Right forelimb (tissue), 1 donor: ENCODE measurements around the gene SAP30BP.

Experiments used
- DNase-seq: peaks from one replicate; pipeline ENCODE4 v3.0.0-alpha.2; 2018

SAP30BP gene

DNA sequence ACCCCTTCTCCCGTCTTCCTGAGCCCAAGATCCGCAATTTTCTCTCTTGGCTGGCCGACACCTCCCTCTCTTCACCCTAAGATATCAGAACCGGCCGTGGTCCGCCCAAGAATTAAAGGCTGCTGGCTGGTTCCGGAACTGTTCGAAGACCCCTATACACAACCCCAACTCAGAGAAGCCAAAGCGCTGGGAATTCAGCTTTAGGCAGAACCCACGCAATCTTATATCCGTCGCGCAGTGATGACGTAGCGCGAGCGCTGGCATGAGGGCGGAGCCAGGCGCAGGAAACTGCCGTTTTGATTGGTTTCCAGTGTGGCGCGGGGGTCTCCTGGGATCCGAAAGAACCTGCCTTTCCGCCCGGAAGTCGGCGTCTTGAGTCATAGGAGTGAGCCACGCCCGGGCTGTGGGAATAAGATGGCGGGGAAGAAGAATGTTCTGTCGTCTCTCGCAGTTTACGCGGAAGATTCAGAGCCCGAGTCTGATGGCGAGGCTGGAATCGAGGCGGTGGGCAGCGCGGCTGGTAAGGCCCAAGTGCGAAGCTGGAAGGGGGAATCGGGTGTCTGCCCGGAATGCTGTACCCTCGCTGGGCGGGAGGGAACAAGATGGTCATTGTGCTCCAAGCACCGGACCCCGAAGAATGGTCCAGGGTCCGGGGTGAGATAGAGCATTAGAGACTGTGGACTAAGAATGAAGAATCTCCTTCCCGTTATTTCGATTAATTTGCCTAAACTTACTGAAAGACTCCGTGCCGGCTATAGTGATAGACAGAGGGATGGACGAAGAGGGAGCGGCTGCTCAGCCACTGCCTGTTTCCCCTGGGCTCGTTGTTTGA is at the start of gene SAP30BP, which contains the start of gene RECQL5:
TSS of gene SAP30BP (plus strand) at position 380 of the 832 bp plus-strand sequence. CDS start at position 415, 35 bp downstream.
TSS of gene RECQL5 (minus strand) at position 196 of the 832 bp plus-strand sequence. CDS start 597 bp downstream, outside the sequence.
- peak; percentile 98 for DNase-seq

DNA sequence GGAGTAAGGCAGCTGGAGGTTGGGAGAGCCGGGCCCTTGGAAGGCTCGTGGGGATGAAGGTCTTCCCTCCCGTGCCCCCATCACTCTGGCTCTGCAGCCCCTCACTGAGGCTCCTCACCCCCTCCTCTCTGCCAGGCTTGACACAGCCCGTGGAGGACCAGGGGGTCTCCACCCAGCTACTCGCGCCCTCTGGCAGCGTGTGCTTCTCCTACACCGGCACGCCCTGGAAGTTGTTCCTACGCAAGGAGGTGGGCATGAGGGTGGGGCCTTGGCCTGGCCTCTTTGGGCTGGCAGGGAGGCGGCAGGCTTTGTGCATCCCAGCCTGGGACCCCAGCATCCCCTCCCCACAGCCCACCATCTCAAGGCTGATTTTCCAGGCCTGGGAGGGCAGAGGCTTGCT is 49.5 kb upstream of the SAP30BP start:
- no peak for DNase-seq

DNA sequence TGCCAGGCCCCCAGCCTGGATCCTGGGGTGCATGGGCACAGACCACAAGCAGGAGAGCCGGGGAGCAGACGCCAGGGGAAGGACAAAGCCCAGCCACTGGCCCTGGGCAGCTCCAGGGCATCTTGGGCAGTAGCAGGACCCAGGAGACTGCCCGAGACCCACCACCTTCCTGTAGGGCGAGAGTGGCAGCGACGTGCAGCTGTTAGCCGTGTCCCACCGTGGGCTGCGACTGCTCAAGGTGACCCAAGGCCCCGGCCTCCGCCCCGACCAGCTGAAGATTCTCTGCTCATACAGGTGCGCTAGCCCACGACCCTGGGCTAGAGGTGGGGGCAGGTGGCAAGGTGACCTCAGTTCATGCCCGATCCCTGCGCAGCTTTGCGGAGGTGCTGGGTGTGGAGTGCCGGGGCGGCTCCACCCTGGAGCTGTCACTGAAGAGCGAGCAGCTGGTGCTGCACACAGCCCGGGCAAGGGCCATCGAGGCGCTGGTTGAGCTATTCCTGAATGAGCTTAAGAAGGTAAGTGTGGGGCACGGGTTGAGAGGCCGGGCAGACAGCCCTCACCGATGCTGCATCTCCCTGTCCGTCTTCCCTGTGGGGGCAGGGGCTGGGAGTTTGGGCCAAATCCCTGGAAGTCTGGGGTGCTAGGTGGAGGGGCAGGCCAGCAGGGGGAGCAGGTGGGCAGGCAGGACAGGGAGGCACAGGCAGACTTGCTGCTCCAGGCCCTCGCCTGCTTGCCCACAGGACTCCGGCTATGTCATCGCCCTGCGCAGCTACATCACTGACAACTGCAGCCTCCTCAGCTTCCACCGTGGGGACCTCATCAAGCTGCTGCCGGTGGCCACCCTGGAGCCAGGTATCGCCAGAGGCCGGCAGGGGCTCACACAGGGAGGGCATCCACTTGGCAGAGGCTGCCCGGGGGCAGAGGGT is 47.4 kb upstream of the SAP30BP start:
- no peak for DNase-seq

DNA sequence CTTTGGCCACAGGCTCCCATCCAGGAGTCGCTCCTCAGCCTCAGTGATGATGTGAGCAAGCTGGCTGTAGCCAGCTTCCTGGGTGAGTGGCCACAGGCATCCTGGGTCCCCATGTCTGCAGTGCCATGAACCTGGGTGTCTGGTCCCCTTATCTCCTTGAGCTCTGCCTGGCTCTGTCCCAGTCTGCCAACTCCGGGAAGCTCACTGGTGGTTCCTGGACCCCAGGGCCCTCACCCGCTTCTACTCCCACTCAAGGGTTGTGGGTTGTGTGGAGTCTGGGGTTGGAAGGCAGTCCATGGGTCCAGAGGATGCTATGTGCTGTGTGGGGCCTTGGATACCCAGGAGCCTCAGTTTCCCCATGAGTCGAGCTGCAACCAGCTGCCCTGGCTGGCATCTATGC is 45.6 kb upstream of the SAP30BP start:
- no peak for DNase-seq

DNA sequence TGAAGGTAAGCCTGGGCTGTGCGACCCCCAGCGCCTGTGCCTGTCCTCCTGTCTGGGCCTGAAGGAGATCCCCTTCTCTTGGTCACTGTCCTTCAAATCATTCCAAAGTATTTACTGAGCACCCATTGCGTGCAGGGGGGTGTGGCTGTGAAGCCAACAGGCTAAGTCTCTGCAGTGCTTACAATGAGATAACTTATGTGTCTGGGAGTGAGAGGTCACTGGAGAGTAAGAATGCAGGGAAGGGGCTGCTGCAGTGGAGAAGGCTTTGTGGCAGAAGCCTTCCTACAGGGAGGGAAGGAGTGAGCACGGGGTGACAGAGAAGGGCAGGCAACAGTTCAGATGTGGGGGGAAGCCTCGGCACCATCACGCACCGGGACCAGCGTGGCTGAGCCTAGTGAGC is 45.1 kb upstream of the SAP30BP start:
- DNase-seq = no peak

DNA sequence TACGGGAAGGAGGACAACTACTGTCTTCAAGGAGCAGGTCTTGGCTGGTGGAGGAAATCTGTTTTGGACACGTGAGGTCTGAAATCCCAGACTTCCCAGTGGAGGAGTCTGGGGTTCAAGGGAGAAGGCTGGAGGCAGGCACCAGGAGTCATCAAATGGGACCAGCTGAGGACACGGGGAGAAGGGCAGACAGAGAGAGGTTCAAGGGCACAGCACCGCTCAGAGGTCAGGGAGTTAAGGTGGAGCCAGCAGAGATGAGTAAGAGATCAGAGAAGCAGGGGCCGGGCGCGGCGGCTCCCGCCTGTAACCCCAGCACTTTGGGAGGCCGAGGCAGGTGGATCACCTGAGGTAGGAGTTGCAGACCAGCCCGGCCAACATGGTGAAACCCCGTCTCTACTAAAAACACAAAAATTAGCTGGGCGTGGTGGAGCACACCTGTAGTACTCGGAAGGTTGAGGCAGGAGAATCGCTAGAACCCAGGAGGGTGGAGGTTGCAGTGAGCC is 44.3 kb upstream of the SAP30BP start:
- no peak for DNase-seq

DNA sequence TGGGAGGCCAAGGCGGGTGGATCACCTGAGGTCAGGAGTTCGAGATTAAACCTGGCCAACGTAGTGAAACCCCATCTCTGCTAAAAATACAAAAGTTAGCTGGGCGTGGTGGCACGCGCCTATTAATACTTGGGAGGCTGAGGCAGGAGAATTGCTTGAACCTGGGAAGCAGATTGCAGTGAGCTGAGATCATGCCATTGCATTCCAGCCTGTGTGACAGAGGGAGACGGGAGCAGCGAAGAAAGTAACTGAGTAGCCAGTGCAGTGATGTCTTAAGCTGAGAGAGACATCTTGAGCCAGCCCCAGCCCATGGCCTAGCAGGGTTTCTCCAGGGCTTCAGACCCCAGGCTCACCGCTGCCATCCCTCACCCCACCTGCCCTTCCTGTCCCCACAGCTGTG is 43.8 kb upstream of the SAP30BP start:
- DNase-seq = no peak

DNA sequence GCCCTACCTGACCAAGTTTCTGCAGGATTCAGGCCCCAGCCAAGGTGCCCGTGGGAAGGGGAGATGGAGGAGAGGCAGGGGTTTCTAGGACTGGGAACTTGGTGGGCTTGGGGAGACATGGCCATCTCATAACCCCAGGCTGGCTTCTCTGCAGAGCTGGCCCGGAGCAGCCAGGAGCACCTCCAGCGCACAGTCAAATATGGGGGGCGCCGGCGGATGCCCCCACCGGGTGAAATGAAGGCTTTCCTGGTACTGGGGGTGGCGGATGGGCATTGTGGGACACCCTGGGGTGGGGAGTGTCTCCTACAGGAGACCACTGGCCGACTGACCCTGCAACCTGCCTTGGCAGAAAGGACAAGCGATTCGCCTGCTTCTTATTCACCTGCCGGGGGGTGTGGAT is 43.1 kb upstream of the SAP30BP start:
- no peak for DNase-seq

DNA sequence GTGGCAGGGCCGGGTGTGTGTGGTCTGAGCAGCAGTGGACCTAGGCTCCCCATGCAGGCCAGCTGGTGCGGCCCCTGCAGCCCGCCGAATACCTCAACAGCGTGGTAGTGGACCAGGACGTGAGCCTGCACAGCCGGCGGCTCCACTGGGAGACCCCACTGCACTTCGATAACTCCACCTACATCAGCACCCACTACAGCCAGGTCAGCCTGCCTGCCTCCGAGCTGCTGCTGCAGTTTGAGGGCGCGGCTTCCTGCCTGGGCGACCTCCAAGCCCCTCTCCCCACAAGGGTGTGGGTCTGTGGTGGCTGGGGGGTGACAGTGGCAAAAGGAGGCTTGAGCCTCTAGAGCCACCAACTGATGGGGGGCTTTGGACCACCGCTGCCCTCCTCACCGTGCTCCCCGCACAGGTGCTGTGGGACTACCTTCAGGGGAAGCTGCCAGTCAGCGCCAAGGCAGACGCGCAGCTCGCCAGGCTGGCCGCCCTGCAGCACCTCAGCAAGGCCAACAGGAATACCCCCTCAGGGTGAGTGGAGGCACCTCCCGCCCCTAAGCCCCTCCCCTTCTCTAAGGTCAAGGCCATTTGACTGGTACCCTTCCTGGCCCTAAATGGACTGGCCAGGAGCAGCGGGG is 42.3 kb upstream of the SAP30BP start:
- DNase-seq = no peak

DNA sequence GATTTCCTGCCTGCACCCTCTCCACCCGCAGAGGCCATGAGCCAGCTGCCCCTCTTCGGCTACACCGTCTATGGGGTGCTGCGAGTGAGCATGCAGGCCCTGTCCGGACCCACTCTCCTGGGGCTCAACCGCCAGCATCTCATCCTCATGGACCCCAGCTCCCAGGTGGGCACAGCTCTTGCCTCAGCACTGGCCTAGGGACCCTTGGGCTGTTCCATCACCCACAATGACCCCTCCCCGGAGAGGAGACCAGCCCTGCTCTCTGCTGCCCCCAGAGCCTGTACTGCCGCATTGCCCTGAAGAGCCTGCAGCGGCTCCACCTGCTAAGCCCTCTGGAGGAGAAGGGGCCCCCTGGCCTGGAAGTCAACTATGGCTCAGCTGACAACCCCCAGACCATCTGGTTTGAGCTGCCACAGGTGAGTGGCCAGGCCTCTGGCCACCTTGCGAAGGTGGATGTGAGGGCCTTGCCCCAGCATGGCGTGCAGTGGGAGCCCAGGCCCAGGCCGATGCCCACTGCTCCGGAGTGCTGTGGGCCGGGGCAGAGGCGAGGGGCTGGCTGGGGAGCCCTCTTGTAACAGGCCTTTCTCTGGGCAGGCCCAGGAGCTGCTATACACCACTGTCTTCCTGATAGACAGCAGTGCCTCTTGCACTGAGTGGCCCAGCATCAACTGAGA is 41.2 kb upstream of the SAP30BP start:
- no peak for DNase-seq

DNA sequence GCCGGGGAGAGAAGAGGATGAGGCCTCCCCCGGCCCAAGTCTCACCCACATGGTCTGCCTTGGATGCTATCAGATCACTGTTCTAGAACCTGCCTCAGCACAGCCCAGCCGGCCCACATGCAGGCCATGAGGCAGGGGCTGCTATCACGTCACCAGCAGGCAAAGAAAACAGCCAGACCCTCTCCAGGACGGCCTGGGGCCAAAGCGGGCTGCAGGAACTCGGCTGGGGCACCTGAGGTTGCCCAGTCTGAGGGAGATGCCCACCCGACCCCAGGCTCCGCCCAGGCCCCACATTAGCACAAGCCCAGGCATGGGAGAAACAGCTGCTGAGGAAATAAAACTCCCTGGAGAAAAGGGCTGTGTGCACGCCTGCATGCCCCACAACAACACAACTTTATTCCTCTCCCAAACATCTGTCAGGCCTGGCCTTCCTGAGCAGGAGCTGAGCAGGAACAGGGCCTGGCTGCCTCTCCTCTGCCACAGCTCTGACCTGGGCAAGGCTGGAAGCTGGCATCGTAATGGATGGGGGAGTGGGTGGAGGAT is 40.6 kb upstream of the SAP30BP start:
- no peak for DNase-seq

DNA sequence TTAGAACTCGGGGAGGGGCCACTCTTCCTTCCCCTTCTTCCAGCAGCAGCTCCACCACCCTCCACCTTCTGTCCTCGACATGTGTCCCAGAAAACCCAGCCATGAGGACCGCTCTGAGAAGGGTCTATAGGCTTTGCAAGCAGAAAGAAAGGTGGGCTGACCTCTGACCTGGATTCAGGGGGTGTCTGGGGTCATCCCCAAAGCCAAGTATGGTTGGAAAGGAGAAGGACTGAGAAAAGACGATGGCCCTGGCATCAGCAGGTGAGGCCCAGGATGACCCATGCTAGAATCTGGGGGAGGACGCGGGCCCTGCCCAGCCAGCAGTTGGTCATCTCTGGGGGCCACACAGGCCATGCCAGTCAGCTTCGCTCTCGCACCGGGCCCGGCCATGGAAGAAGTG is 40.0 kb upstream of the SAP30BP start:
- DNase-seq = no peak

DNA sequence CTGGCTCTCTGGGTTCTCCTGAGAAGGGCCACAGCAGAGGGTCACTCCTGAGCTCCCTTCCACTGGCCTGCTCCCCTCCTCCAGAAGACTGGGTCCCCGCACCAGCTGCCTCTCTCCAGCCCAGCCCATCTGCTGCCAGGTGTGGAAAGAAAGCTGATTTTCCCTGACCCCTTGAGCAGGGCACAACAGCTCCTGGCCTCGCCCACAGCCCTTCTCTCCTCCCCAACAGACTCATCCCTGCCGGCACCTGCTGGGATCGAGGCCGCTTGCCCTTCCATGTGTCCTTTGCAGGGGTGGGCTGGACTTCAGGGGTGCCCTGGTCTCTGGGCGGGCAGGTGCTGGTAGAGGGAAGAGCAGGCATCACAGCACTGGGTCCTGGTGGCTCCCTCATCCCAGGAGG is 38.7 kb upstream of the SAP30BP start:
- no peak for DNase-seq

DNA sequence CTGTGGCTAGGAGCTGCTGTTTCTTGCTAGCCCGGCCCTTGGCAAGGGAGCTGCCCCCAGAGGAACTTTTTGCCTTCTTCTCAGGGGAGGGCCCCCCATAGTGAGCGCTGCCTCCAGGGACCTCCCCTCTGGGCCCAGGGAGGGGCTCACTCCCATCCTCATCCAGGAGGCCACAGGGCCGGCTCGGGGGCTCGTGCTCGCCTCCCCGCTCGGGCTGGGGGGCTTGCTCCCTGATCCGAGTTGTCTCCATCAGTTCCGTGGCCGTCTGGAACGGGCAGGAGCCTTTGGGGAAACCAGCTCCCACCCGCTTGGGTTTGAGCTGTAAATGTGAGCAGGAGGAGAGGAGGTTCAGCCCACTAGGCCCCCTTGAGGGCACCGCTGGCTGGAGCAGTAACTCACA is 38.0 kb upstream of the SAP30BP start:
- no peak for DNase-seq

DNA sequence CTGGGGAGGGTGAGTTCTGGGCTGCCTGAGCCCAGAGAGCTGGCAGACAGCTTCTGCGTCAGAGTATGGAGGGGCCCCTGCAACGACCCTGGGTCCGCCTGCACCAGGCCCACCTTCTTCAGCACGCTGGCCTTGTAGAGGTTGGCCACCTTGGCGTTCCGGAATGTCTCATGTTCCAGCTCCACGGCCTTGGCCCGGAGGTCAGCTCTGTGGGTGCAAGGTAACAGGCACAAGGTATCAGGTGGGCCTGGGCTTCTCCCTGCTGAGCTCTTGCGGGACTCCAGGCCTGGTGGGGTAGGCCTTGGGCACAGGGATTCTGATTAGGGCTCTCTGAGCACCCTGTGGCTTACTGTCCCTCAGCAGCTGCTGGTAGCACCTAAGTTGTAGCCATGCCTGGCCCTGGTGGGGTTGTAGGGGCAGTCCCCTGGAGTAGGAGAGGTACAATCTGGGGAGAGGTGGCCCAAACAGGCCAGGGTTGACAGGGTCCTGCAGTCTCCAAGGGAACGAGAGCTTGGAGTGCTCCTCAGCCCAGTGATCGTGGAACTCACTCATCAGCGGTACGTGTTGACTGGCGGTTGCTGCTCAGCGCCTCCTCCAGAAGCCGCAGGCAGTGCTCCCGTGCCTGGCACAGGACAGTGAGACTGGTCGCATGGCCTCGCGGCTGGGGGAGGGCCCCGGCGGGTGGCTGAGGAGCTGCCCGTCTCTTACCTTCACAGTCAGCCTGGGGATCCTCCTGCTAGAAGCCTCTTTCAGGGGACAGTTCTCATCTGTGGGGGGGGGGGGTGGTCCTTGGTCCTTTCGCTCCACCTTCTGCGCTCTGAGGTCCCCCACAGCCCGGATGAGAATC is 36.8 kb upstream of the SAP30BP start:
- DNase-seq = no peak

DNA sequence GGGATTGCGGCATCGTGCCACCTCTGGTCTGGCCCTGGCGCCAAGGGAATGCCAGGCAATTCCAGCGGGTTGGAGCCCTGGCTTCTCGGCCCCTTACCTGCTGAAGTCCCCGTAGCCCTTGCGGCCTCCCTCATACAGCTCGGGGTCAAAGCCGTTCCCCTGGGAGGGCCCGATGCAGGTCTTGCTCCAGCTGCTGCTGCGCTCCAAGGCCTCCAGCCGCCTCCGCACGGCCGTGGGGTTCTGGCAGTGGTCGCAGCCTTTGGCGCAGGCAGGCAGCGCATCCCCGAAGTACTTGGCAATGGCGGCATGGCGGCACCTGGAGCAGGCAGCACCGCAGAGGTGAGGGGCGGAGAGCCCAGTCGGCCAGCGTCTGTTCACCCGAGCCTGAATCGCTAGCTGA is 35.8 kb upstream of the SAP30BP start:
- no peak for DNase-seq

DNA sequence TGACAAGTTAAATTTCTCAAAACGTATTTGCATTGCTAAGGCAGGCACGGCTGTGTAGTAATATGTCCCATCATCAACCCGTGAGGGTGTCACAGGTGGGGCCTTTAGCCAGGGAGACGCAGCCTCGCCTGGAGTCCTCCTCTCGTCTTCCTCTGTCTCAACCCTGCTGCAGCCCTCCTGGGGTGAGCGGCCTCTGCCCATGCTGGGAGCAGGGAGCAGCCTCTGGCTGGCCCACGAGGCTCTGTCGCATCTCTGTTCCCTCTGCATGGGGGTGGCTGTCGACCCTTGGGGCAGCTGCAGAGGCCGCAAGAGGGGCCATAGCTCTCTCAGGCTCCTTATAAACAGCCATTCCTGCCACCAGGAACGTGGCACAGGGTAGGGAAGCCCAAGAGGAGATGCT is 34.7 kb upstream of the SAP30BP start:
- DNase-seq = no peak

DNA sequence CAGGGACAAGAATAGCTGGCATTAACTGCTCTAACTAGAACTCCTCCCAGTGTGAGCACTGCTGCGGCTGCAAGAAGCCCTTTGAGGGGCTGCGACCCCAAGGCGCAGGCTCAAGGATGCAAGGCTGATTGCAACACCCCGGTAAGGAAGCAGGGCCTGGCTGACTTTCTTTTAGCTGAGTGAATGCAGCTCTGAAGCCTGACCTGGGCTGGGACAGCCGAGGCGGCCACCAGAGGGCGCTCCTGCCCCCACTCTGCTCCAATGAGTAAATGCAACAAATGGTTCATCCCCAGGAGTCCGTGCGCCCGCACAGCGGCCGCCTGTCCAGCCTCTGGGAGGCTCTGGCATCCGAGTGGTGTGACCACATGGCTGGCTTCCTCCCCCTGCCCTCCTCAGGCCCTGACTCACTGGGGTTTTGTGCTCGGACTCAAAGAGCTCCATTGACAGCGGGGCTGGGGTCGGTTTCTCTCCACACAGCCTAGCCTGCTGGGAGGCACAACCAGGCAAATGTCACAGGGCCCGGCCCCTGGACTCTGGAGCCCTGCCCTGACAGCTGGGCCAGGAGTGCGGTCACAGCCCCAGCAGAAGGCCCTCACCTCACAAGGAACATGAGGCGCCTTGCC is 34.2 kb upstream of the SAP30BP start, which contains the start of gene SMIM5:
TSS of gene SMIM5 (plus strand) at position 572 of the 623 bp plus-strand sequence. CDS start 6,768 bp downstream, outside the sequence.
- peak; percentile 90 for DNase-seq

DNA sequence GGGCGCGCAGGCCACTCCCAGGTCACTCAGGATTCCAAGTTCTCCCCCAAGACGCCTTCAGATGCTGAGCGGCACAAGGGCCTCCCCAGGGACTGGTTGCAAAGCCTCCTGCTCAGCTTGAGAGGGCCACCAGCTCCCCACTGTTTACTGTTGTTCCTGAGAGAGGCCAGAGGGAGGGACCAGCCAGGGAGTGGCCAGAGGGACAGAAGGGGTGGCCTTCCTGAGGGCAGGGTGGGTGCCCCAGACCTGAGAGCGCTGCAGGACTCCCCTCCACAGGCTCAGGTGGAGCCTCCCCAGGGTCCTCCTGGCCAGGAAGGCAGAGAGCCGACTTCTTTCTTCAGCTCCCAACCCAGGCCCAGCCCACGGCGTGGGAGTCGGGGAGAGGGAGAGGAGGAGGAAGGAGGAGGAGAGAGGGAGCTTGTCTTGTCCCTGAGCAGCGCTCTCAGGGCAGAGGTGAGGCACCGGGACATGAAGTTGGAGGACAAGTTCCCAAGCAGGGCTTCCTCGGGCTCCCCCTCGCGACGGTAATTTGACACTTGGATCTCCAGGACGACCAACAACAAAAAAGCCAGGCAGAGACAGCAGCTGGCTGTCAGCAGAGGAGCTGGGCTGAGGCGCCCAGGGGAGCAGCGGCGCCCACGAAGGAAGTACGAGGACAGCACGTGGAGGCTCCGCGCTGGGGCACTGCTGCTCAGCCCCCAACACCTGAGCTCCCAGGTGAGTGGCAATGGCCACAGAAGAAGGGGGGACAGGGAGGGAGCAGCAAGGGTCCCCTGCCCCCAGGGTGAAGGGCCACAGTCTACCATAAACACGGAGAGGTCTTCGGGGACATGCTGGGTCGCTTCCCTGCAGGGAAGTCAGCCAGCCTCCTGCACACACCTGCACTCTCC is 33.4 kb upstream of the SAP30BP start:
- peak; percentile 90 for DNase-seq

DNA sequence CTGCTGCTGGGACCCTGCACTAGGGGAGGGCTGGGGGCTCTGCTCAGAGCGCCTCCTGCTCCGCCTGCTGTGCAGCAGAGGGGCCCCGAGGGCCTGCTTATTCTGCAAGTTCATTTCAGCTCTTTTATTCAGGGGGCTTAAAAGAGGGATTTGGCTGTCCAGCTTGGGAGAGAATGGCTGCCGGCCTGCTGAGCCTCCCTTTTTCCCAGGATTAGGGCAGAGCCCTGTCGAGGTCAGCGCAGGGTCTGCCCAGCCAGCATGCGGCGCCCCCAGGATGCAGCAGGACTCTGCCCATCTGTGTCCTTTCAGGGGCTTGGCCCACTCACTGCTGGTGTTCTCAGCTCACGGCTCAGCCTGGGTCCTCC is 32.8 kb upstream of the SAP30BP start:
- DNase-seq = no peak
